ENCODE results near the gene SMG6. TPM values are rescaled to one million over a fixed set of nuclear protein-coding genes. Genes with fewer than 3 reads are reported as not detected.

The SMG6 gene
- total and polyA plus RNA-seq, 2 donors (not counting 1 experiment from before 2014, with no cell fraction given), result 10.6 to 35.5 TPM

DNA sequence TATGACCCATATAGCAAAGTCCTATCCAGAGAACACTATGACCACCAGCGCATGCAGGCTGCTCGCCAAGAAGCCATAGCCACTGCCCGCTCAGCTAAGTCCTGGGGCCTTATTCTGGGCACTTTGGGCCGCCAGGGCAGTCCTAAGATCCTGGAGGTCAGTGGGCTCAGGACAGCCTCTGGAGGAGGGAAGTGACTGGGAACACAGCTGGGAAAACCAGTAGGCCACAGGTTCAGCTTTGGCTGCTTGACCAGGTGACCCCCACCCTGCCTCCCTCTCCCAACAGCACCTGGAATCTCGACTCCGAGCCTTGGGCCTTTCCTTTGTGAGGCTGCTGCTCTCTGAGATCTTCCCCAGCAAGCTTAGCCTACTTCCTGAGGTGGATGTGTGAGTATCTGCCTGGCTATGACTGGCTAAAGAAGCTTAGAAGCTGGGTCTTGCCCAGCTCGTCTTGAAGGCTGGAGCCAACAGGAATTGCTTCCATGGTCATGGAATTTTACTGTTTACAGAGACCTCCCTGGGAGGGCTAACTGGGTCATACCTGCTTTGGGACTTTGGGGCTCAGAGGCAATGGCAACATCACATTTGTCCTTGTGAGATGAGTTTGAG, 263.3 kb downstream of the SMG6 start:
- H3K4me1 Mint-ChIP-seq, result peaks cover 28% of the 10 kb centered on the region
- DNase-seq, result no peak
- 98% methylated on average over 7 of the region's 7 CpGs for WGBS (ENCODE audit: insufficient coverage)
- ChIA-PET POLR2A (no interaction called here), CTCF (interaction anchor here (1.0 to 3.0 kb wide), 6 partner anchors 9 to 356 kb away, joined by 3 to 12 read pairs (median 4); partner anchors contain the start of gene DPH1)
- Histone ChIP-seq H3K27ac (ENCODE audit: low read length in 2 of 2) (no peak overlapping the region), H4K20me1 (ENCODE audit: control insufficient read depth, insufficient read depth, low read length, poor library complexity, severe bottlenecking) (peaks cover 9% of the 10 kb centered on the region), H3K9me3 (ENCODE audit: control extremely low read depth in 1 of 3, control insufficient read depth in 2 of 3, insufficient read depth in 1 of 3, low read length in 2 of 3) (peaks cover 0 to 4% (median 0%) of the 10 kb centered on the region in 3 donors), H3K36me3 (replicated peaks in 1 of 2; ENCODE audit: control extremely low read depth in 1 of 2, control insufficient read depth in 1 of 2, extremely low read depth in 1 of 2, insufficient read depth in 2 of 2, low read length in 1 of 2) (peaks cover 0 to 45% of the 10 kb centered on the region in 2 experiments), H3K4me1 (ENCODE audit: control insufficient read depth in 2 of 2, insufficient read depth in 2 of 2, low read length in 2 of 2) (peaks cover 12 to 15% of the 10 kb centered on the region in 2 donors), H3K27me3 (replicated peaks in 1 of 4; ENCODE audit: control extremely low read depth in 1 of 4, control insufficient read depth in 3 of 4, insufficient read depth in 4 of 4, low read length in 3 of 4) (no peaks in the 10 kb centered on the region), H3K9ac (ENCODE audit: low read length) (no peak overlapping the region), H2AFZ (ENCODE audit: insufficient read depth, low read depth, low read length, poor library complexity, severe bottlenecking) (no peak overlapping the region), H3K79me2 (ENCODE audit: control insufficient read depth, insufficient read depth, low read length) (peaks cover 16% of the 10 kb centered on the region), H3K4me3 (ENCODE audit: control extremely low read depth in 1 of 5, extremely low read depth in 1 of 5, insufficient read depth in 1 of 5, low read depth in 2 of 5, low read length in 4 of 5) (no peak overlapping the region), H3K4me2 (replicated peaks; ENCODE audit: low read depth, low read length, poor library complexity, severe bottlenecking) (no peak overlapping the region)
- H3K9me3 Mint-ChIP-seq (ENCODE audit: insufficient read depth), result no peaks in the 10 kb centered on the region
- H3K27me3 Mint-ChIP-seq, result no peaks in the 10 kb centered on the region
- no peak overlapping the region for H3K27ac Mint-ChIP-seq
- TF ChIP-seq EZH2 (IDR thresholded peaks at IDR 0.05; ENCODE audit: borderline replicate concordance, insufficient read depth, low read depth, low read length, poor library complexity, severe bottlenecking), result no peak
- TF ChIP-seq, protein P1, sequence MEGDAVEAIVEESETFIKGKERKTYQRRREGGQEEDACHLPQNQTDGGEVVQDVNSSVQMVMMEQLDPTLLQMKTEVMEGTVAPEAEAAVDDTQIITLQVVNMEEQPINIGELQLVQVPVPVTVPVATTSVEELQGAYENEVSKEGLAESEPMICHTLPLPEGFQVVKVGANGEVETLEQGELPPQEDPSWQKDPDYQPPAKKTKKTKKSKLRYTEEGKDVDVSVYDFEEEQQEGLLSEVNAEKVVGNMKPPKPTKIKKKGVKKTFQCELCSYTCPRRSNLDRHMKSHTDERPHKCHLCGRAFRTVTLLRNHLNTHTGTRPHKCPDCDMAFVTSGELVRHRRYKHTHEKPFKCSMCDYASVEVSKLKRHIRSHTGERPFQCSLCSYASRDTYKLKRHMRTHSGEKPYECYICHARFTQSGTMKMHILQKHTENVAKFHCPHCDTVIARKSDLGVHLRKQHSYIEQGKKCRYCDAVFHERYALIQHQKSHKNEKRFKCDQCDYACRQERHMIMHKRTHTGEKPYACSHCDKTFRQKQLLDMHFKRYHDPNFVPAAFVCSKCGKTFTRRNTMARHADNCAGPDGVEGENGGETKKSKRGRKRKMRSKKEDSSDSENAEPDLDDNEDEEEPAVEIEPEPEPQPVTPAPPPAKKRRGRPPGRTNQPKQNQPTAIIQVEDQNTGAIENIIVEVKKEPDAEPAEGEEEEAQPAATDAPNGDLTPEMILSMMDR (IDR thresholded peaks at IDR 0.05), result no peak
- no peak for ATAC-seq (ENCODE audit: low read depth)
- intact Hi-C loops (cut with micrococcal nuclease), result loop anchor here (2.0 to 5.0 kb wide), 3 partner anchors 16 to 324 kb away; partner anchors contain the start of gene RTN4RL1
- H3K4me3 Mint-ChIP-seq, result peak overlapping the region; percentile 91

DNA sequence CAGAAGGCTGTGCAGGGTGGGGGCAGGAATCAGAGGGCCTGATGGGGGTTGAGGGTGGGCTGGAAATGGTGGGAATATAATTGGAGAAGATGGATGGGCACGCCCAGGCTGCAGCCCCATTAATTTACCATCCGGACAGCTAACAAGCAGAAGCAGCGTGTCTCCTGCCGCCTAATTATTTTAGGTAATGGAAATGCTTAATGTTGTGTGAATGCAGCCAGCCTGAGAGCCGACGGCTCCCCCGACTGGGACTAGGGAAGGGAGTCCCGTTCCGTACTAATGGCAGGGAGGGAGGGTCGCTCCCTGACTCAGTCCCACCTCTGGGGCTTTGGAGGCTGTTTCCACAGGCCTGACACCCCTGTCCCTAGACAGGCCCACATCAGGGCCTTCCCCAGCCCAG, 266.4 kb downstream of the SMG6 start:
- WGBS (ENCODE audit: insufficient coverage), result 100% methylated on average over 4 of the region's 10 CpGs
- no peak overlapping the region for H2AFZ ChIP-seq (ENCODE audit: insufficient read depth, low read depth, low read length, poor library complexity, severe bottlenecking)
- peaks cover 5 to 22% of the 10 kb centered on the region in 2 donors for H3K4me1 ChIP-seq (ENCODE audit: control insufficient read depth in 2 of 2, insufficient read depth in 2 of 2, low read length in 2 of 2)
- no peaks in the 10 kb centered on the region for H3K9me3 ChIP-seq (ENCODE audit: control extremely low read depth in 1 of 3, control insufficient read depth in 2 of 3, insufficient read depth in 1 of 3, low read length in 2 of 3)
- ATAC-seq (ENCODE audit: low read depth) (no peak), DNase-seq (no peak)
- no peak overlapping the region for H3K4me3 Mint-ChIP-seq
- H3K4me2 ChIP-seq (replicated peaks; ENCODE audit: low read depth, low read length, poor library complexity, severe bottlenecking), result no peak overlapping the region
- H3K9ac ChIP-seq (ENCODE audit: low read length), result no peak overlapping the region
- ChIA-PET POLR2A (no interaction called here), CTCF (no interaction called here)
- no peak overlapping the region for H3K4me3 ChIP-seq (ENCODE audit: control extremely low read depth in 1 of 5, extremely low read depth in 1 of 5, insufficient read depth in 1 of 5, low read depth in 2 of 5, low read length in 4 of 5)
- H3K27me3 ChIP-seq (replicated peaks in 1 of 4; ENCODE audit: control extremely low read depth in 1 of 4, control insufficient read depth in 3 of 4, insufficient read depth in 4 of 4, low read length in 3 of 4), result no peaks in the 10 kb centered on the region
- H3K27ac ChIP-seq (ENCODE audit: low read length in 2 of 2), result no peak overlapping the region
- no peaks in the 10 kb centered on the region for H3K9me3 Mint-ChIP-seq (ENCODE audit: insufficient read depth)
- H4K20me1 ChIP-seq (ENCODE audit: control insufficient read depth, insufficient read depth, low read length, poor library complexity, severe bottlenecking), result peaks cover 29% of the 10 kb centered on the region
- peaks cover 0 to 46% of the 10 kb centered on the region in 2 experiments for H3K36me3 ChIP-seq (replicated peaks in 1 of 2; ENCODE audit: control extremely low read depth in 1 of 2, control insufficient read depth in 1 of 2, extremely low read depth in 1 of 2, insufficient read depth in 2 of 2, low read length in 1 of 2)
- intact Hi-C loops (cut with micrococcal nuclease), result no loop called here
- peaks cover 28% of the 10 kb centered on the region for H3K4me1 Mint-ChIP-seq
- no peaks in the 10 kb centered on the region for H3K27me3 Mint-ChIP-seq
- peaks cover 22% of the 10 kb centered on the region for H3K79me2 ChIP-seq (ENCODE audit: control insufficient read depth, insufficient read depth, low read length)
- TF ChIP-seq EZH2 (IDR thresholded peaks at IDR 0.05; ENCODE audit: borderline replicate concordance, insufficient read depth, low read depth, low read length, poor library complexity, severe bottlenecking), result no peak
- TF ChIP-seq, protein P1 (IDR thresholded peaks at IDR 0.05), result no peak
- no peak overlapping the region for H3K27ac Mint-ChIP-seq

Measured in B cell (primary cell).